Right lung (tissue), 5 donors: ENCODE results near the gene NCOA4. TPM values are rescaled to one million over a fixed set of nuclear protein-coding genes. Genes with fewer than 3 reads are reported as not detected.
A peak's percentile ranks its signal among the peaks of the same experiment; 100 is the strongest.
"Not testable (repeated sequence)": the region's sequence is repeated elsewhere in the genome, so short reads cannot be mapped to it uniquely, and the experiment has no call there.

Experiments
- DNase-seq, 2 donors: peaks; one replicate each; pipeline ENCODE4 v3.0.0-alpha.2; 2013
- polyA plus RNA-seq, 5 donors: library from polyadenylated mRNA; unstranded; fragments of 120-200 nt; gene quantifications; one replicate each; pipeline versions ENCODE4 v1.2.1 to v1.2.3, GENCODE V29; 2013; ENCODE audit warnings: inconsistent platforms in 1 of 5, low replicate concordance in 1 of 5; ENCODE audit not compliant: insufficient read length in 5 of 5, insufficient read depth in 1 of 5

NCOA4 gene
- polyA plus RNA-seq, 5 donors: 160 to 214 (median 163) TPM

DNA sequence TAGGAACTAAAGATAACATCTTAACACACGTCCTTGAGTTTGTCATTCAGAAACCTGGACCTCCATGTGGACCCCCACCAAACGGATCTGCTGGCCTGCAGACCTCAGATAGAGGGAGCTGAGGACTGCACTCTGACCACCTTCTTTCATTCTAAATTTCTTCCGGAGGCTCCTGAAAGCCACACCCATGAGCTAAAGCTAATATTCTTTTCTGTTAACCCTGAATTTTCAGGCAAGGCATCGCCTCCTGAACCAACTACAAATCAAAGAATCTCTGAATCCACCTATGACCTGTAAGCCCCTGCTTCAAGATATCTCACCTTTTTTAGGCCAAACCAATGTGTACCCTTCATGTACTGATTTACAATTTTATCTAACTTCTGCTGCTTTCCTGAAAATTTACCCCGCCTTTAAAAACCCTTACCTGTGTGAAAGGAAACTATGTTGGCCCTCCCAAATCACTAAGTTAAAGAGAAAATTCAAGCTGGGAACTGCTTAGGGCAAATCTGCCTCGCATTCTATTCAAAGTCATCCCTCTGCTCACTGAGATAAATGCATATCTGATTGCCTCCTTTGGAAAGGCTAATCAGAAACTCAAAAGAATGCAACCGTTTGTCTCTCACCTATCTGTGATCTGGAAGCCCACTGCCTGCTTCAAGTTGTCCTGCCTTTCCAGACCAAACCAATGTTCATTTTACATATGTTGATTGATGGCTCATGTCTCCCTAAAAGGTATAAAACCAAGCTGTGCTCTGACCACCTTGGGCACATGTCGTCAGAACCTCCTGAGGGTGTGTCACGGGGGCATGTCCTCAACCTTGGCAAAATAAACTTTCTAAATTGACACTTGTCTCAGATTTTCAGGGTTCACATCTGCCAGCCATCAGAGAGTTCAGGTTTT is 23.4 kb upstream of the NCOA4 start:
- no peak for DNase-seq

DNA sequence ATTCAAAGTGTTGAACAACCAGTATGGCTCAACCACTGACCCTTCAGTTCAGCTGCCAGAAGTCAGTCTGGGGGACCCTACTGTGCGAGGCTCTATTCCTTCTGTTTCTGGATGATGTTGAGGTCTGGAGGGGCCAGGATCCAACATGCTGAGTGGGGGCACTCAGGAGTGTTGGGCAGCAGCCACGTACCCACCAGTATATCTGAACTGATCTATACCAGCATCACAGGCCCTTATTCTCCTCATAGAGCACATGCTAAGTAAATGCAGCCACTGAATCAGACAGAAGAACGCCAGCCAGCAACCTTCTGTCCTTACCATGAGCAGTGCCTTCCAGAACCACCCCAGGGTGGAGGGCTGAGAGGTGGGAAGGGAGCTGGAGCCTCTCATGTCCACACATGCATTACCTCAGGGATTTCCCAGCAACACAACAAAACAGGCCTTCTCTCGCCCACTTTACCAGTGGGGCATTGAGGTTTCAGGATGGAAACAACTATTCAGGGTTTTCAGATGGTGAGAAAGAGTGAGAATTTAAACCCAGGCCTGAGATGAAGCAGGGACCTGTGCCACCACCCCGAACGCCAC is 22.5 kb upstream of the NCOA4 start:
- no peak for DNase-seq

DNA sequence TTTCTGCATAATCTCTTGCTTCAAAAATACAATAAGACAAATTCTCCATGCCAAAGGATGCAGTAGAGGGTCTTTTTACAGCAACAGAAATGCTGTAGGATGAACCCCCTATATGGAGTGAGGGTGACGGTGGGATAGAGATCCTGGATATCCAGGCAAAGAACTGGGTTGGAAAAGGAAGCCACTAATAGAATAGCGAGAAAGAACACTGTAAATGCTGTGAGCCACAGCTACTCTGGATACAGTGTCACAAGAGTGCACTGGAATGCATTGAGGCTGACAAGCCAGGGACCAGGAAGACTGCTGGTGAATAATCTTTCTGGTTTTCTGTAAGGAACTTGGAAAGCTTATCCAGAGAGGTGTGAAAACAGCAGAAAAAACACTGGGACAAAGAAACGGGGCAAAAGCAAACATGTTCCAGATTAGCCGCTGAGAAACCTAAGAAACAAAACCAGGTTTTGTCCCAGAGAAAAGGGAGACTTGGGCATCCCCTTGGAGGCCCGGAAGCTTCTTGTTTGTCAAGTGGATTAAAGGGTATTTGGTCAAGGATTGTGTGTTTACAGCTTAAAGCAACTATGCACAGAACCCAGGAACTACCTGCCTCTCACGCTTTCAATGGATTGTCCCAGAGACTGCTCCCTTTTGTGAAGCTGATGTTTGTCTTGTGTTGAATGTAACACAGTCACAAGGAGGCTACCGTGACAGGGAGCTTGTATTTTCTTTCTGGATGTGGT is 21.8 kb upstream of the NCOA4 start:
- DNase-seq: peak in 1 of 2 donors; percentile 6

DNA sequence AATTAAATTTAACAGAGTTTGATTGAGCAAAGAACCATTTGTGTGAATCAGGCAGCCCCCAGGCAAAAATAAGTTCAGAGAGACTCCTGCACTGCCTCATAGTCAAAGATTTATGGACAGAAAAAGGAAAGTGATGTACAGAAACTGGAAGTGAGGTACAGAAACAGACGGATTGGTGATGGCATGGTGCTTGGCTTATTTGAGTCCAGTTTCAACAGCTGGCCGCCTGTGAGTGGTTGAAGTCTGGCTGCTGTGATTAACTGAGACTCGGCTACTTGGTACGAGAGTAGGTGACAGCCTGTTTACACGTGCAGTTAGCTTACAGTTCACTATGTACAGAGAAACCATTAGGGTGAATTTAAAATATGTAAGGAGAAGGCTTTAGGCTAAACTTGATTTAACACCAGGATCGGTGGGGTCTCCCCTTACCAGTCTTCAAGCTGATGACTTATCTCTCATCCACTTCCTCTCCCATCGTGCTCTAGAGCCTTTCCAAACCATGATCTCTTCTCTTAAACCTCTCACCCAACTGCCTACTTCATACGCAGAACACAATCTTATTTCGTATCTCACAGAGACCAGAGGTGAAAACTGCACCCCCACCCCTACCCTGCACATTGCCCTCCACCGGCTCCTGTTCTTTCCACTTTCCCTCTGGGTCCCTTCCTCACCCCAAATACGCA is 20.7 kb upstream of the NCOA4 start:
- no peak for DNase-seq

DNA sequence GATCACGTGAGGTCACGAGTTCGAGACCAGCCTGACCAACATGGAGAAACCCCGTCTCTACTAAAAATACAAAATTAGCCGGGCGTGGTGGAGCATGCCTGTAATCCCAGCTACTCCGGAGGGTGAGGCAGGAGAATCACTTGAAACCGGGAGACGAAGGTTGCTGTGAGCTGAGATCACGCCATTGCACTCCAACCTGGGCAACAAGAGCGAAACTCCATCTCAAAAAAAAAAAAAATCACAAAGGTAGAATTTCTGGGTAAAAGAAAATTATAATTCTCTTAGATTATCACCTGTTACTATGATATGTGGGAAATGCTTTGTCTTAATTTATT is 19.0 kb upstream of the NCOA4 start:
- DNase-seq: not testable (repeated sequence)

DNA sequence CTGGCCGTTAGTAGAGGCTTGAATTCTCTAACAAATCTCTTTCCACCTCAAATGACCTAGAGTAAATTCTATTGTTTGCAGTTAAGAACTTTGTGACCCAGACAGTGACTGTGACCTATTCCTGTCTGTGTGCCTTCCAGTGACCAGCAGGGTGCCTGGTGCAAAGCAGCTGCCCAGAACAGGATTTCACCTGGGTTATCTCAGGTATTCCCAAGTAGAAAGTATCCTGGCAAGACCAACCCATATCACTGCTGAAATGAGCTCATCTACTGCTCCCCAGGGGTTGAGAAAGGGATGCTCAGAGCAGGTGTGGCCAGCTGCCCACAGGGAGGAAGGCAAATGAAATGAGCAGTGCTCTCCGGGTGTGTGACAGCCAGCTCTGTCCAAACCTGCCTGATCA is 17.7 kb upstream of the NCOA4 start:
- no peak for DNase-seq

DNA sequence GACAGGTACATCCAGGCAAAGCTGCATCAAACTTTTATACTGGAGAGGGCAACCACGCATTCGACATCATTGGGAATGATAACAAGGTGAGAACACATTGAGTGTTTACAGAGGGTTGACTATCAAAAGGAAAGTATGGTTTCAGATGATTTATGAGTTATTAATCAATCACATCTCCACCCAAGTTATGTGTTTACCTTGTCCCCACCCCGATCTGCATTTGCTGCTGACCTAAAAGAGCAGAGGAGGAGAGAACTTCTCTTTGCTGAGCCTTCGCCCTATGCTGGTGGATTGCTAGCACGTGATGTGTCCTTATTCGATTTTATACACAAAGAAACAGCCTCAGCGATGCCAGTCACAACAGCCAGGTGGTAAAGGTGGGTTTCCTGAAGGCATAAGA is 15.8 kb upstream of the NCOA4 start, which contains the start of gene MSMB:
Gene MSMB (minus strand): TSS at position 9 of the 400 bp plus-strand sequence. CDS start 32 bp downstream, outside the sequence.
- no peak for DNase-seq

DNA sequence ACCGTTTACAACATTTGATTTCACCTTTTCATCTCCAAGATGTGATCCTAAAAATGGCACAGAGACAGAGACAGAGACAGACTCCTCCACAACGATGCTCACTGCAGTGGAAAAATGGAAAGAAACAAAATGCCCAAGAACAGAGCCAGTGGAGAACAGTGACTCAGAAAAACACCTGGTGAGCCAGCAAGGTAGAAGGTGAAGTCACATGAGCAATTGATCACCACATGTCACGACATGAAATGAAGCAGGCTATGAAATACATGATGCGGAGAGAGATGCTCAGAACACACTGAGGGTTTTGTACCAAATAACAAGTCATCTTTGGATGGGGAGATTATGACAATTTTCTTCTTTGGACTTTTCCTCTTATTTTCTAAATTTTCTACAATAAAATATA is 12.1 kb upstream of the NCOA4 start:
- DNase-seq: no peak

DNA sequence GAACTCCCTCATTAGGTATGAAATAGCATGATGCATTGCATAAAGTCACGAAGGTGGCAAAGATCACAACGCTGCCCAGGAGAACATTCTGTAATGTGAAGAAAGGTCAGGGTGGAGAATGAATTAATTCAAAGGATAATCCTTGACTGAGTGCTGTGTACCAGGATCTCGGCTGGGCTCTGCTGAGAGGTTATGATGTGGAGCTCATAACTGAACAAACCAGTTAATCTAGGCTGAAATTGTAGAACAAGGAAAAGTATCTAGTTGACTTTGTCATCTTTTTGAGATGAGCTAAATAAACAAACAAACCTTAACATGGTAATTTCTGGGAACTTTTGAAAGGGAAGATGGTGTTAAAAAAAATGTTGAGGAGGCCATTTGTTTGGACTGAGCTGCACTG is 9.6 kb upstream of the NCOA4 start:
- DNase-seq: no peak

DNA sequence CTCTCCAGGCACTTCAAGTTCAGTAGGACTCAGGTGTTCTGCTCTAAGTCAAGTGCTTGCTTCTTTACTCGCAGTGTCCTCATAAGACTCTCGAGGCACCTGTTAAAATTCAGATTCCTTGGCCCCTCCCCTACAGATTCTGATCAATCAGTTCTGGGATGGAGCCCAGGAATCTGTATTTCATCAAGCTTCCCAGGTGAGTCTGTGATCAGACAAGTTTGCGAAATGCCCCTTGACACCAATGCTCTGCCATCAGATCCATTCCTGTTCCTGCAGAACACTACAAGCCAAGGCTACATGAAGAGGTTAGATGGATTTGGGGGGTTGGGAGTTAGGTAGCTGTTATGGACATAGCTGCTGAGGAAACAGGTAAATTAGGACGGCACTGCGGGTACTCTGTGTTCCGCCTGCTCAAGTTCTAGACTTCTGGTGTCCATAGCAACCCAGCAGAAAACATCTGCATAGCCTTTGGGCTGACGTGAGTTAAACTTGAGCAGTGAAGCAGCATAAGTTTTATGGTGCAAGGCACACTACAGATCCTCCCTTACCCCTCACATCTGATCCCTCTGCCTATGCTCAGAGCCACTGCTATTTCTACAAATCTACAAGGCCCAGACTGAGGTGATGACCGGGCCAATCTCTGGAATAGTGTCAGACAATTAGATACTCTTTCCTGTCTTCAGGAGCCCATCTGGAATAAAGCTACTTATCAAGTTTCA is 6.8 kb upstream of the NCOA4 start:
- no peak for DNase-seq

DNA sequence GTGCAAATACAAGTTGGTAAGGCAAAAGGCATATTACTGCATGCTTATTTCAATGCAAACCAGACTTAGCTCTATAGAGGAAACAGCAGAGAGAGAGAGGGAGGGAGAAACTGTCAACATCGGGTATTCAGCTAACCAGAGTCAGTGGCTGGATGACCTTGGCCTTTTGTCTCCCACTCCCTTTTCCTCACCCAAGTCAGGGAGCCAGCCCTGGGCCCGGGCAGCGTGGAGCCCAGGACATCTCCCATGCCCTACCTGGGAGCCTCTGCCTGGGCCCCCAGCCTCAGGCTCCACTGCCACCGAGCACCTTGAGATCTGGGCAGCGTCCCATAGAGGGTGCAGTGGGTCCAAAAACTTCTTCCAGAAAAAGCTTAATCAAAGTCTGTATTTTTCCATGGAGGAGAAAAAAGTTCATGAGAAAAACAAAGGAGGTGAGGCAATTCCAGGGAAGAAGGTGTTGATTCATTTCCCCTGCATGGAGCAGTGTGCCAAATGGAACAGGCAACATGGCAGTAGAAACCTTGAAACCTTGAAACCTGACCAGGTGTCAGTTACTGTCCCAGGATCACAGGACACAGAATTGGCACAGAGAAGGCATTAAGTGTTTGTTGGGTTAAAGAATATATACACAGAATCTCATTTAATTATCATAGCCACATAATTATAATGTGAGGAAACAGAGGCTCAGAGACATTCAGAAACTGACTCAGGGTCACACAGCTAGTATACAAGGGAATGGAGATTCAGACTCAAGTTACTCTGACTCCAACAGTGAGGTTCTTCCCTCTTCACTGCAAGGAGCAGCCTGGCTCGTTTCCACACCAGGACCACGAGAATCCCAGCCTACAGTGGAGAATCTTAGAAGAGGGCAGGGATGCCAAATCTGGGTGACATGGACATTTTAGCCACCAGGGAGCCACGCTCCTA is 5.8 kb upstream of the NCOA4 start:
- DNase-seq: no peak

DNA sequence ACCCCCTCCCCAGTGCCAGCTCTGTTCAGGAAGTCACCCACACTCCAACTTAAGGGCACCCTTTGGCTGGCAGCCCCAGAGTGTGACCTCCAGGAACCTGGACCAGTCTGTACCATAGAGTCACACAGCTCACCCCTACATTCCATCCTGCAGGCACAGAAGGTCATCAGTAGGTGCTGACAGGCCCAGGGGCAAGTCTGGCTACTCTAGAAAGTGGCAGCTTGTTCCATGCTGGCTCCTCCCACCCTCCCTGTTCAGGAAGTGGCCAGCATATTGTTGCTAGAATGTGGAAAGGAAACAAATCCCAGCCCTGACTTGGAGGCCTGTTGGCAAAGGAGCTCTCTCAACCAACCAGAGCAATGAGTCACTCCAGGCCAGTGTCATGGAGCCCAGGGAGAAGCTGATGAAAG is 3.2 kb upstream of the NCOA4 start:
- DNase-seq: no peak

DNA sequence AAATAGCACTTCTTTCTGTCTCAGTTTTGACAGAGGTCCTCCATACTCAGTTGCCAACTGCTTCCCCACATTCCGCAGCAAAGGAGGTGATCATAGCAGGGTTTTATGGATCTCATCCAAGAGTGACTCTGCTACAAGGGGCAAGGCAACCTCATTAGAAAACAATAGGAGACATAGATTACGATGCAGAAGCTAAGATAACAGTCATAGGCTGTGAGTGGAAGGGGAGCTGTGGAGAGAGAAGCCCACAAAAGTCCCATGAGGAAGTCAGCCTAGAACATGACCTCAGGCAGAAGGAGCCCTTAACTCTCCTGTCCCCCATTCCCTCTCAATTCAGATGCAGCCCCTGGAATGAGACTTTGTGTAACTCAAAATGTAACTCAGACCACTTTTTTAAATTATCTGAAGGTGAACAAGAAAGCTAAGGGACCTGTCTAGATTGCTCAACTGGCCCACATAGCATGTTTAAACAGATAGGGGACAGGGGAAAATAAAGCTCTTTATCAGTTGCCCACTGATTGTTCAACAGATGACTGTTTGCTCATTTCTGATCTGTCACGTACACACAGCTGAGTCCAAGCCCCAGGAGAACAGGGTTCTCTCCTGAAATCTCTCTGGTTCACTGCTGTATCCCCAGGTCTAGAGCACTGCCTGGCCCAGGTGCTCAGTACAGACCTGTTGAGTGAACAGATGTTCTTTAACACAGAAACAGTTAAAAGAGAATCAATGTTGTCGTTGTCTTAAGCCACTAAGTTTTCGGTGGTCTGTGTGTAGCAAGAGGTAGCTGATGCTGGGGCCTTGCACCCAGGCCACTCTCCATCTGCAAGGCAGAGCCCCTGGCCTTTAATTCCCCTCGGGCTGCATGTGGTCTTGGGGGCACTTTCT is 1.5 kb upstream of the NCOA4 start:
- no peak for DNase-seq

DNA sequence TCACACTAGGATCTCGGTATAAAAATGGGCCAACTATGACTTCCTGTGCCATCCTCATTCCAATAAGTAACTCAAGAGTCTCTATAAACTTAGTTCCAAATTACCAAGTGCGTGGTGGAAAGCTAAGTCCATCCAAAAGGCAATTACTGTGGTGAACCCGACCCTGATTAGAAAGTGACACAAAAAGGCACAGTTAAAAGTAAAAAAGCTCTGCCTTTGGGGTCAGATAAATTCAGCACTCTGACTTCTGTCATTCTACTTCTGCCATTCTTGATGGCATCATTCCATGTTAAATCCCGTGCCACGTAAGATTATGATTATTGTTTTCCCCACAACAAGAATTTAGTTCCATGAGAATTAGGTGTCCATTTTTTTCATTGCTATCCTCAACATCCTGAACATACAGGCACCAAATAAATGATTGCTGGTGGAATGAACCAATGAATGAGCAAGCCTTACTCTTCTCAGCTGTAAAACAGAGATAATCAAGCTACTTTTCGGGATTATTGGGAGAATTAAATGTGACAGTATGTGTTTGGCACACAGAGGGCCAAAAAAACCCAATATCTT is 877 bp downstream of the NCOA4 start:
- no peak for DNase-seq

DNA sequence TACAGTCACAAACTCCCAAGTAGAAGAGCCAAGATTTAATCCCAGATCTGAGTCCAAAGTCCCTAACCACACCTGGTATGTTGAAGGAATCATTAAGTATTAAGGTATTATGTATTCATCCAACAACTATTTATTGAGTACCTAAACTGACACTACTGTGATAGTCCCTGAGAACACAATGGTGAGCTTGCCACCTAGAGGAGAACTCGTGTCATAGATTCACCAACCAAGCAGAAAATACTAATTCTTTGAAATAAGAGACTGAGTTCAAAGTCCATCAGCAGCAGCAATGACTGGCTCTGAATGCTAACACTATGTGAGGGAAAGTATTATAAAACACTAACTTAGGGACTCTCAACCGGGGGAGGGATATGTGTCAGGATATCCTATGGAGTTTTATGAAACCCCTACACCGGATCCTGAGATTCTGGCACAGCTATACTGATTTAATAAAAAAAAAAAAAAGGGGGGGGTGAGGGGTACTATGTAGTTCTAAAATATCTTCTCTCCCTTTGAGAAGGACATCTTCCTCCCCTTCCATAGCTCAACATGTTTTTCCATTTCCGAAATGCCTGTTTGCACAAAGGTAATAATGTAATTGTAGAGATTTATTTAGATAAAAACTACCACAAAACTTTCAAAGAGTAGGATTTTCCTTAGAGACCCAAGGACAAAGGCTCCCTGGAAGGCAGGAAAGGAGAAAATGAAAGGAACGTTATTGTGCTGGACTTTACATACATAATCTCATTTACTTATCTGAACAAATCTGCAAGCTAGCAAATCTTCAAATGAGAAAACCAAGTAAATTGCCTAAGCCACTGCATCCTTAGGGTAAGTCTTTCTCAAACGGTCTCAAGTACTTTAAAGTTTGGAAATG is 1.6 kb downstream of the NCOA4 start:
- no peak for DNase-seq

DNA sequence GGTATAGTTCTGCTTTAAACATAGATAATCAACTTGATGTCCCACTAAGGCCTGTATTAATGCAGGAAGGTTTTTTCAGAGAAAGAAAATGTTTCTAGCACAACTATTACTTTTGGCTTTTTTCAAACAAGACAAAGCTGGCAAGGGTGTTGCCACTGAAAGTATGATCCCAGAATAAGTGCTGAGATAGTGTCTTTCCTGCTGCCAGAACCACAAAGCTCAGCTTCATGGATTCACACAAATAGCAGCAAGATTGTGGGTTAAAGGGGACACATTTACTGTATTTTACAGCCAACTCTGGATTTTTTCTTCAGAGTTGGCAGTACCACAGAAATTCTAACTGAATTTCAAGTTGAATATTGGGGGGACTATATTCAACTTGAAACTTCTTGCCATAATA is 4.3 kb downstream of the NCOA4 start:
- no peak for DNase-seq

DNA sequence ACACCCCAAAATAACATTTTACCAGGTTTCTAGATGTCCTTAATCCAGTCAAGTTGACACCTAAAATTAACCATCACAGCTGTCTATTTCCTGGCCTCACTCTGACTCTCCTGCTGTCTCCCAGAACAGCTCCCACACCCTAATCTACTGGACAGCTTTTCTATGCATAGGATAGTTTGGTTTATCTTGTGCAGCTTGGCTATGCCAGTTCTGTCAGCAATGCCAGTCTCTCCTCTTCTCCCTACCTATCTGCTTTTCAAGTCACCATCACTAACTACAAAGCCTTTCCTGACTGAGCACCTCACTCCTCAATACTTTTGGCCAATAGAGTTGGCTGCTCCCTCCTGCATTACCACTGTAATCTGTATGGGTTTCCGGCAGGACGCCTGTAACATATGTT is 5.0 kb downstream of the NCOA4 start:
- DNase-seq: no peak

DNA sequence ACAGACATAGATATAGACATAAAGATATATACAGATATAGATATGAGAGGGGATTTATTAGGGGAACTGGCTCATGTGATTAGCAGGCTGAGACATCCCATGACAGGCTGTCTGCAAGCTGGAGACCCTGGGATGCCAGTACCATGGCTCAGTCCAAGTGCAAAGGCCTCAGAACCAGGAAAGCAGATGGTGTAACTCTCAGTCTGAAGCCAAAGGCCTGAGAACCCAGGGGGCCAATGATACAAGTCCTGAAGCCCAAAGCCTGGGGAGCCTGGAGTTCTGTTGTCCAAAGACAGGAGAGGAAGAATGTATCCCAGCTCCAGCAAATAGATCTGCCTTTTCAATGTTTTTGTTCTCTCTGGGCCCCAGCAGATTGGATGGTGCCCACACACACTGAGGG is 5.5 kb downstream of the NCOA4 start:
- DNase-seq: no peak
